IPS-15b (cell line): ENCODE measurements around the gene ST7.
"Not testable (repeated sequence)": the region's sequence is repeated elsewhere in the genome, so short reads cannot be mapped to it uniquely, and the experiment has no call there.

ENCODE experiments used
- H3K27me3 ChIP-seq: one replicate; pipeline ENCODE4 v1.6.1; 2013; ENCODE audit warnings: low read length; ENCODE audit not compliant: control insufficient read depth, insufficient read depth
- H3K36me3 ChIP-seq: one replicate; pipeline ENCODE4 v1.6.1; 2013; ENCODE audit warnings: low read length; ENCODE audit not compliant: control insufficient read depth, insufficient read depth
- H3K4me1 ChIP-seq: one replicate; pipeline ENCODE4 v1.6.1; 2013; ENCODE audit warnings: mild to moderate bottlenecking, low read length; ENCODE audit not compliant: control insufficient read depth, insufficient read depth
- H3K4me3 ChIP-seq: one replicate; pipeline ENCODE4 v1.5.1; 2013; ENCODE audit warnings: low read depth, low read length
- H3K9ac ChIP-seq: one replicate; pipeline ENCODE4 v1.6.1; 2013; ENCODE audit warnings: low read depth, mild to moderate bottlenecking, low read length
- H3K9me3 ChIP-seq: one replicate; pipeline ENCODE4 v1.6.1; 2013; ENCODE audit warnings: mild to moderate bottlenecking, low read length; ENCODE audit not compliant: control insufficient read depth, insufficient read depth

ST7 gene

DNA sequence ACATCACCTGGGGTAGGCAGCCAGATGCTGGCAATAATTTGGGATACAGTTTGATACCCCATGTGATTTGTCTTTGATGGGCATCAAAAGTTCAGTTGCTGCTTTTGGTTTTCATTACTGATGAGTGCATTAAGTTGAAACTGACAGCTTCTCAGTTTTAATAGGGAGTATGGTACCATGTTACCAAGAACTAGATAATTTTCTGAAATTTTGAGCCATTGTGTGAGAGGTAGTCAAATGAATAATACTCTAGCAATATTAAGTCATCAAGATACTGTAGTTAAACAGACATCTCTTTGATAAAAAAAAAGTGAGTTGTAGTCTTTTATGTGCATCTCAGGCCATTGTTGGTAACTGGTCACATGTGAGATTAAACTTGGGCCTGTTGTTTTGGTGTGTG is 71.5 kb downstream of the ST7 start:
- Histone ChIP-seq H3K9ac (no peak overlapping the region), H3K4me3 (no peak overlapping the region), H3K9me3 (no peaks in the 10 kb centered on the region), H3K27me3 (no peaks in the 10 kb centered on the region), H3K36me3 (no peaks in the 10 kb centered on the region), H3K4me1 (peaks cover 4% of the 10 kb centered on the region)

DNA sequence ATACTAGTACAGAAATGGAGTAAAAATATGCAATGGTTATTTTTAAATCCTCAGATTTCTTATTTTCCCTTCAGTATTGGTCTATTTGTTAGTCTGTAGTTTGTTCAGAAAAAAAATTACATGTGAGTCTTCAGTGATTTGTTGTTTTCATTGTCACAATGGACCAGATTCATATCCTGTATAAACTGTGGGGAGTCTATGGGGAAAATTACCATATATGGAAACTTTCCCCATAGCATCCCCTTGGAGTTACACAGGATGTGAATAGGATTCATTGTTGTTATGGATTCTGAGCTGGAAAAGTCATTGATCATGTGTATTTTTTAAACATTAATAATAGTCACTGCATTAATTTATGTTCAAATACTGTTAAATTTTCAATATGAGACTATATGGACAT is 72.6 kb downstream of the ST7 start:
- no peak overlapping the region for H3K4me3 ChIP-seq
- no peaks in the 10 kb centered on the region for H3K27me3 ChIP-seq
- no peaks in the 10 kb centered on the region for H3K4me1 ChIP-seq
- no peaks in the 10 kb centered on the region for H3K36me3 ChIP-seq
- no peaks in the 10 kb centered on the region for H3K9me3 ChIP-seq
- H3K9ac ChIP-seq: no peak overlapping the region

- not testable (repeated sequence) for H3K36me3 ChIP-seq, H3K4me1 ChIP-seq, H3K9me3 ChIP-seq, H3K4me3 ChIP-seq, H3K27me3 ChIP-seq, H3K9ac ChIP-seq
Measured at GRCh38 chr7:117030346-117030745, 77.0 kb downstream of the ST7 start.

- not testable (repeated sequence) for H3K9ac ChIP-seq, H3K9me3 ChIP-seq, H3K4me3 ChIP-seq, H3K36me3 ChIP-seq, H3K27me3 ChIP-seq, H3K4me1 ChIP-seq
Measured at GRCh38 chr7:117030793-117031192, 77.5 kb downstream of the ST7 start.

DNA sequence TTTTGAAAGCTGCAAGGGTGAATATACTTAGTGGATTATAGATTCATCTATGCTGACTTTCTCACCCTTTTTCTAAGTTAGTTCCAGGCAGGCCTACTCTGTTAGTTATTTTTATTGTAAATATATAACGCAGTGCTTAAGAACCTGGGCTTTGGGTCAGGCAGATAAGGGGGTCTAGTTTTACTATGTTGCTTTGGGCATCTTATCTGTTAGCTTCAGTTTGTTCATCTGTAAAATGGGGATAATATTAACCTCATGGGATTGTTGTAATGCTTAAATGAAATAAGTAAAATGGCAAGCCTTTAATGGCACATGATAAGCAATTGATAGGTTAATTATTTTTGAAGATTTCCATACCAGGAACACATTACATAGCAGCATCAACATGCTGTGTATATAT is 79.5 kb downstream of the ST7 start:
- H3K9me3 ChIP-seq: peaks cover 3% of the 10 kb centered on the region
- no peaks in the 10 kb centered on the region for H3K27me3 ChIP-seq
- no peak overlapping the region for H3K4me3 ChIP-seq
- no peaks in the 10 kb centered on the region for H3K36me3 ChIP-seq
- H3K9ac ChIP-seq: no peak overlapping the region
- H3K4me1 ChIP-seq: no peaks in the 10 kb centered on the region

DNA sequence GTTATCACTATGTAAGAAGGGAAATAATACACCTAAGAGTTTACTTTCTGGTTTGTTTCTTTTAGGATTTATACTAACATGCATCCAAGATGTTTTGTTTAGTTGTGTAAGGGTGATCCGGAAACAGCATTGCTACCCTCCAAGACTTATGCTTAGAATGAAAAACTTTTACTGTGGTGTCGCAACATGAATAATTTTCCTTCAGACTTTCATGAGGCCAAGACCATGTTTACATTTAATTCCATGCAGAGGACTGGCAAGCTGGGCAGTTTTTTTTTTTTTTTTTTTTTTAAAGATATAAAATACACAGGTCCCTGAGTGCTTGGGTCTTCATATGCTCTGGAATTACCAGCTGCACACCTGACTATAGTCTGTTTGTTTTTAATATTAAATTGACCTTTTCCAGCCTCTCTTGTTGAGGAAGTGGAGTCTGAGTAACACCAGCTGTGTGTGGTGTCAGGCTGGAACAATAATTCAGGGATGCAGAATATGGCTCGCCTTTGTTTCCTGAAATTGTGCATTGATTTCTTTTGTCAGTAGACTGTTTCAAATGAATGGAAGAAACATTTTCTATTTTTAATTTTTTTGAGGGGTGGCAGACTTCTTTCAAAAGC is 81.7 kb downstream of the ST7 start:
- no peaks in the 10 kb centered on the region for H3K27me3 ChIP-seq
- H3K4me1 ChIP-seq: no peaks in the 10 kb centered on the region

GRCh38 chr7:117035465-117035862 is 82.2 kb downstream of the ST7 start:
- Histone ChIP-seq H3K36me3 (no peaks in the 10 kb centered on the region), H3K4me1 (no peaks in the 10 kb centered on the region), H3K27me3 (no peaks in the 10 kb centered on the region), H3K9ac (no peak overlapping the region), H3K9me3 (peaks cover 3% of the 10 kb centered on the region), H3K4me3 (no peak overlapping the region)

More for the DNA sequence above, 81.7 kb downstream of the ST7 start:
- Histone ChIP-seq H3K9me3 (peaks cover 3% of the 10 kb centered on the region), H3K4me3 (no peak overlapping the region), H3K36me3 (no peaks in the 10 kb centered on the region), H3K9ac (no peak overlapping the region)

- Histone ChIP-seq H3K27me3 (no peaks in the 10 kb centered on the region), H3K9me3 (peaks cover 2% of the 10 kb centered on the region), H3K9ac (no peak overlapping the region), H3K36me3 (no peaks in the 10 kb centered on the region), H3K4me3 (no peak overlapping the region), H3K4me1 (no peaks in the 10 kb centered on the region)
Measured at GRCh38 chr7:117036053-117036669, 82.9 kb downstream of the ST7 start.

GRCh38 chr7:117036836-117037235 is 83.5 kb downstream of the ST7 start:
- Histone ChIP-seq H3K9me3 (no peaks in the 10 kb centered on the region), H3K4me3 (no peak overlapping the region), H3K4me1 (no peaks in the 10 kb centered on the region), H3K27me3 (no peaks in the 10 kb centered on the region), H3K36me3 (no peaks in the 10 kb centered on the region), H3K9ac (no peak overlapping the region)

DNA sequence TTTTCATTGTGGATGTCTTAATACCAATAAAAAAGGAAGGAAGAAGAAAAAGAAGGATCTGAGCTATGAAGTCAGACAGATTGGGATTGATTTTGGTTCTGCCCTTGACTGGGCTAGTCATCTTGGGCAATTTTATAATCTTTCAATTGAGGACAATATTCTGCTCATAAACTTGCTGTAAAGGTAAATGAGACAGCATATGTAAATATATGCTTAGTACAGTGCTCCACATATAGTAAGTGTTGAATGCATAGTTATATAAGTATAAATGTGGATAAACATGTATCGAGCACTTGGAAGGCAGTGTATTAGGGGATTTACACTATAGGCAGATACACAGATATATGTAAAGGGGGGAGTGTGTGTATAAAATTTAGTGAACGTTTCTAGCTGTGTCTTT is 85.1 kb downstream of the ST7 start:
- H3K9me3 ChIP-seq: no peaks in the 10 kb centered on the region
- H3K36me3 ChIP-seq: no peaks in the 10 kb centered on the region
- no peak overlapping the region for H3K9ac ChIP-seq
- no peaks in the 10 kb centered on the region for H3K4me1 ChIP-seq
- no peaks in the 10 kb centered on the region for H3K27me3 ChIP-seq
- H3K4me3 ChIP-seq: no peak overlapping the region

GRCh38 chr7:117041007-117041406 is 87.7 kb downstream of the ST7 start:
- H3K9me3 ChIP-seq: no peaks in the 10 kb centered on the region
- no peak overlapping the region for H3K9ac ChIP-seq
- H3K27me3 ChIP-seq: no peaks in the 10 kb centered on the region
- H3K4me3 ChIP-seq: no peak overlapping the region
- H3K4me1 ChIP-seq: no peaks in the 10 kb centered on the region
- no peaks in the 10 kb centered on the region for H3K36me3 ChIP-seq

DNA sequence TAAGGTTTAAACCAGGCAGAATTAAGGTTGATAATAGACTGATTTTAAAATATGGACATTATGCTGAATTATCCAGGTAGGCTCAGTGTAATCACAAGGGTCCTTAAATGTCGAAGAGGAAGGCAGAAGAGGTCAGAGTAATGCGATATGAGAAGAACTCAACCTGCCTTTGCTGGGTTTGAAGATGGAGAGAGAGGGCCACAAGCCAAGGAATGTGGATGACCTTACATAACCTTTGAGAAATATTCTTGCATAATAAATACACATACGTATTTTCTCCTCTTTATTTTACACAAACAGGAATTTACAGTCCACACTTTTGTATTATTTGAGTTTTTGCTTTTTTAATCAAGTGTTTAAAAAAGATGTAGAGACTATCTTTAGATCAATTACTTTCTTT is 88.5 kb downstream of the ST7 start:
- Histone ChIP-seq H3K36me3 (no peaks in the 10 kb centered on the region), H3K4me3 (no peak overlapping the region), H3K27me3 (no peaks in the 10 kb centered on the region), H3K4me1 (no peaks in the 10 kb centered on the region), H3K9me3 (no peaks in the 10 kb centered on the region), H3K9ac (no peak overlapping the region)
